NB4 (cell line): ENCODE data around the gene WDR55.
"Not testable (repeated sequence)": the region's sequence is repeated elsewhere in the genome, so short reads cannot be mapped to it uniquely, and the experiment has no call there.

Experiments used
- DNase-seq: peaks from one replicate; pipeline ENCODE4 v3.0.0; 2010; ENCODE audit warnings: low read depth
- H3K4me3 ChIP-seq: one replicate; pipeline ENCODE4 v1.5.1; 2011; ENCODE audit warnings: mild to moderate bottlenecking, low read depth, low read length, moderate library complexity
- MYC ChIP-seq: IDR thresholded peaks from 2 replicates; pipeline ENCODE4 v1.6.1; 2011; ENCODE audit warnings: low read depth, low read length
- POLR2A ChIP-seq: IDR thresholded peaks from 2 replicates; pipeline ENCODE4 v1.6.1; 2011; ENCODE audit warnings: mild to moderate bottlenecking; ENCODE audit not compliant: insufficient read length; ENCODE audit errors: extremely low read depth
- TF ChIP-seq, protein P1 (sequence below): IDR thresholded peaks from one replicate; pipeline ENCODE4 v1.5.1; 2012; ENCODE audit warnings: low read depth, low read length
- TF ChIP-seq, protein P2 (sequence below): IDR thresholded peaks from 2 replicates; pipeline ENCODE4 v1.6.1; 2011; ENCODE audit warnings: low read depth, low read length

WDR55 gene, protein sequence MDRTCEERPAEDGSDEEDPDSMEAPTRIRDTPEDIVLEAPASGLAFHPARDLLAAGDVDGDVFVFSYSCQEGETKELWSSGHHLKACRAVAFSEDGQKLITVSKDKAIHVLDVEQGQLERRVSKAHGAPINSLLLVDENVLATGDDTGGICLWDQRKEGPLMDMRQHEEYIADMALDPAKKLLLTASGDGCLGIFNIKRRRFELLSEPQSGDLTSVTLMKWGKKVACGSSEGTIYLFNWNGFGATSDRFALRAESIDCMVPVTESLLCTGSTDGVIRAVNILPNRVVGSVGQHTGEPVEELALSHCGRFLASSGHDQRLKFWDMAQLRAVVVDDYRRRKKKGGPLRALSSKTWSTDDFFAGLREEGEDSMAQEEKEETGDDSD

DNA sequence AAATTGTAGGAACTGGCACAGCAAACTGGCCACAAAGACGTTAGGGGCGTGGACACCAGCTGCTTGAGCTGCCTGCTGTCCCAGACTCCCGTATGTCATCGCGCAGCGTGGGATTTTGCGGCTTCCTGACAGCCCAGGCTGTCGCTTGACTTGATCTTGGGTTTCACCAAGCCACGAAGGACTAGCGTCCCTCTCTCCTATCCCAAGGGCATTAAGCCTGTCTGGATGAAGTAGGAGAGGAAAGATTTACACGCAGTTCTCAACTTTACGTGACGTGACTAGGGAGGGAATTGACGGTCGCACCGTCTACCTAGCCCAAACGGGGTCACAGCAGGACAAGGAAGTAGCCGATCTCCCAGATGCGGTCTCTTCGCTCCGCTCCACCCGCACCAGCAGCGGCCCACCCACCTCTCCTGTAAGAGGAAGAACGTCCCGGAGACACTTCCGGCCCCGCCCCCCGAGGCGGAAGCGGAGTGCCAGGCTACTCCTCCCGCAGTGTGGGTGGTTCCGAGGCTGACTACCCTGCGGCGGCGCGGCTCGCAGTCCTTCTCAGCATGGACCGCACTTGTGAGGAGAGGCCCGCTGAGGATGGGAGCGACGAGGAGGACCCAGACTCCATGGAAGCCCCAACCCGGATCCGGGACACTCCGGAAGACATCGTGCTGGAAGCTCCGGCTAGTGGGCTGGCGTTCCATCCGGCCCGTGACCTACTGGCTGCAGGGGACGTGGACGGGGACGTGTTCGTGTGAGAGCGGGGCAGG is at the start of gene WDR55:
Gene WDR55 (plus strand): TSS at position 546 of the 761 bp plus-strand sequence. CDS start 9 bp downstream, at position 555.
- DNase-seq = peak; percentile 97
- peak; percentile 77 for TF ChIP-seq POLR2A
- peak; percentile 6; the same call in 1 of the 2 replicates for TF ChIP-seq MYC
- TF ChIP-seq, protein P1, sequence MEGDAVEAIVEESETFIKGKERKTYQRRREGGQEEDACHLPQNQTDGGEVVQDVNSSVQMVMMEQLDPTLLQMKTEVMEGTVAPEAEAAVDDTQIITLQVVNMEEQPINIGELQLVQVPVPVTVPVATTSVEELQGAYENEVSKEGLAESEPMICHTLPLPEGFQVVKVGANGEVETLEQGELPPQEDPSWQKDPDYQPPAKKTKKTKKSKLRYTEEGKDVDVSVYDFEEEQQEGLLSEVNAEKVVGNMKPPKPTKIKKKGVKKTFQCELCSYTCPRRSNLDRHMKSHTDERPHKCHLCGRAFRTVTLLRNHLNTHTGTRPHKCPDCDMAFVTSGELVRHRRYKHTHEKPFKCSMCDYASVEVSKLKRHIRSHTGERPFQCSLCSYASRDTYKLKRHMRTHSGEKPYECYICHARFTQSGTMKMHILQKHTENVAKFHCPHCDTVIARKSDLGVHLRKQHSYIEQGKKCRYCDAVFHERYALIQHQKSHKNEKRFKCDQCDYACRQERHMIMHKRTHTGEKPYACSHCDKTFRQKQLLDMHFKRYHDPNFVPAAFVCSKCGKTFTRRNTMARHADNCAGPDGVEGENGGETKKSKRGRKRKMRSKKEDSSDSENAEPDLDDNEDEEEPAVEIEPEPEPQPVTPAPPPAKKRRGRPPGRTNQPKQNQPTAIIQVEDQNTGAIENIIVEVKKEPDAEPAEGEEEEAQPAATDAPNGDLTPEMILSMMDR = no peak
- TF ChIP-seq, protein P2, sequence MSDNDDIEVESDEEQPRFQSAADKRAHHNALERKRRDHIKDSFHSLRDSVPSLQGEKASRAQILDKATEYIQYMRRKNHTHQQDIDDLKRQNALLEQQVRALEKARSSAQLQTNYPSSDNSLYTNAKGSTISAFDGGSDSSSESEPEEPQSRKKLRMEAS = peak; percentile 48; the same call in 1 of the 2 replicates
- H3K4me3 ChIP-seq = peak within 1 kb of the TSS; percentile 99

DNA sequence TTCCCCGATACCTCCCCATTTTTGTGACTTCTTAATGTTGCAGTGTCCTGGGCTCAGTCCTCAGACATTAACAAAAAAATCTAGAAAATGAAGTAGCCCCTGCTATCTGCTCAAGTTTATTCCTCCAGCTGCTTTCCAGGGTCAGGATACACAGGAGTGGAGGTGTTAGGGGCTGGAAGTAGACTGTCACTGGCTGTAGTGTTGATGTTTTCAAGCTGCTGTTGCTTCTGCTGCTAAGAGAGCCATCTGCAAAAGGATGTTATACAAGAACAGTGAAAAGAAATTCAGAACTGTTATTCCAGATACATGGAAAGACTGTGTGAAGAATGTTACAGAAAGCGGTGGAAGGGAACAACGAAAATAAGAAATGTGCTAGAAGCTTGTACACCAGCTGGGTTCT is 42.4 kb upstream of the WDR55 start:
- TF ChIP-seq, protein P1 = no peak
- TF ChIP-seq POLR2A = no peak
- TF ChIP-seq MYC = no peak
- TF ChIP-seq, protein P2 = no peak
- H3K4me3 ChIP-seq = no peak overlapping the region
- no peak for DNase-seq

DNA sequence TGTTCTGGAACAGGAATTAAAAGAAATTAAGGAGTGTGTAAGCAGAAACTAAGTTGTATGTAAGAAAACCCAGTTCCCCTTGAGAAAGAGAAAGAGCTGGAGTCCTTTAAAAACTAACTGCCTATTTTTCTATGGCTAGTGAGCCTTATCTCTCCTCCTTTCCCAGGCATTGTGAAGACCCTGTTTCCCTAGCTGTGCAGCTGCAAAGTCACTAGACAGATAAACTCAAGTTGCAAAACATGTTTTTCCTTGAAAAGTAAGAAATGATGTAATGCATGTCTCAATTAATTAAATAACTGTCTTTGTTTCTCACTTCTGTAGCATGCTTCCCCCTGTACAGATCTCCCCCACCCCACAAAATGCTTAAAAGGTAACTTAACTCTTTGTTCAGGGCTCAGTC is 41.6 kb upstream of the WDR55 start:
- DNase-seq, H3K4me3 ChIP-seq: not testable (repeated sequence)

DNA sequence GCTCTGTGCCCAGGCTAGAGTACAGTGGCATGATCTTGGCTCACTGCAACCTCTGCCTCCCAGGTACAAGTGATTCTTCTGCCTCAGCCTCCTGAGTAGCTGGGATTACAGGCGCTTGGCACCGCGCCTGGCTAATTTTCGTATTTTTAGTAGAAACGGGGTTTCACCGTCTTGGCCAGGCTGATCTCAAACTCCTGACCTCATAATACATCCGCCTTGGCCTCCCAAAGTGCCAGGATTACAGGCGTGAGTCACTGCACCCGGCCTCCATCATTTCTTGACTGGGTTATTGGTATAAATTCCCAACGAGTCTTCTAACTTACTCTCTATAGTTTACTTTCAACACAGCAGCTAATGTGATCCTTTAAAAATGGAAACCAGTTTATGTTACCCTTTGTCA is 39.8 kb upstream of the WDR55 start:
- H3K4me3 ChIP-seq, DNase-seq: not testable (repeated sequence)

DNA sequence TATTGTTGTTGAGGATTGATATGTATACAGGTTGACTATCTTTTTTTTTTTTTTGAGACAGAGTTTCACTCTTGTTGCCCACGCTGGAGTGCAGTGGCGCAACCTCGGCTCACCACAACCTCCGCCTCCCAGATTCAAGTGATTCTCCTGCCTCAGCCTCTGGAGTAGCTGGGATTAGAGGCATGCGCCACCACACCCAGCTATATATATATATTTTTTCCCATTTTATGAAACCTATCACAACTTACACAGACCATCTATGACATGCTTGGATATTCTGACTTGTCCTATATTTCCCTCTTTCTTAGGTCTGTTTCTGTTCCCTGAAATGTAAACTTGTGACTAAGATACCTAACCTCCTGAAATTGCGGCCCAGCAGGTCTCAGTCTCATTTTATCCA is 36.7 kb upstream of the WDR55 start:
- H3K4me3 ChIP-seq = no peak overlapping the region
- no peak for DNase-seq
- TF ChIP-seq, protein P2 = no peak

DNA sequence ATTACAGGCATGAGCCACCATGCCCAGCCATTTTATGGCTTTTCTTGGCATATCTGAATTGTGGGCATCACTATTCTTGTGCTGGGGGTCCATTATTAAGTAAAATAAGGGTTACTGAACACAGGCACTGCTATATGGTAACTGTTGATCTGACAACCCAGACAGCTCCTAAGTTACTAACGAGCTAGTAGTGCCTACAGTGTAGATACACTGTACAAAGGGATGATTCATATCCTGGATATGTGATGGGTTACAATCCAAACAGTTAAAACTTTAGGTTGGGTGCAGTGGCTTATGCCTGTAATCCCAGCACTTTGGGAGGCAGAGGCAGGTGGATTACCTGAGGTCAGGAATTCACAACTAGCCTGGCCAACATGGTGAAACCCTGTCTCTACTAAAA is 36.0 kb upstream of the WDR55 start:
- TF ChIP-seq, protein P2 = no peak
- TF ChIP-seq, protein P1 = no peak
- TF ChIP-seq POLR2A = no peak
- TF ChIP-seq MYC = no peak
- no peak for DNase-seq
- H3K4me3 ChIP-seq = no peak overlapping the region

DNA sequence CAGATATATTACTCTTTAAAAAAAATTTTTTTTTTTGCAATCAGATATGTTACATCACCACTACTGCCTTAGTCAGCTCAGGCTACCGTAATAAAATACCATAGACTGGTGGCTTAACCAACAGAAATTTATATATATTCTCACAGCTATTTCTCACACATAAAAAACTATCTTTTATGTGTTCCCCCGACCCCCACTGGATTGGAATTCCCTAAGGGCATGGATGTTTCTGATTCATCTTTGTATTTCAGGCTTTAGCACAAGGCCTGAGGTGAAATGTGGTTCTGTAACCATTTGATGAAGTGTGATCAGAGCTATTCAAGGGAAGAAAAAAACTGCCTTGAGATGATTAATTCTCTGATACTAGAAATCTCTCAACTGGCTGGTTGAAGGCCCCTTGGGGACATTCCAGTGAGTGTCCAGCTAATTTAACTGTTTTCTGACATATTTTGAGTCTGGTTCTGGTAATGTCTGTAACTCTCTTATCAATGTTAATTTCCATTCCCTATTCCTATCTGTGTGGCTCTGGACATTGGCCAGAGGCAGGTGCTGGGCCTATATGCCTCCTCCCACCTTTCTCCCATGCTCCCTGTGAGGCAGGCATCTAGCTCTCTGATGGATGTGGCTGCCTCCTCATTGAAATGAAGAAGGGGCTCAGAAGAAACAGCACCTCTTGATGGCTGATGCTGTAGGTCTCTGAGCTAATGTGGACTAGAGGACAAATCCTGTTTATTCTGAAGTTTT is 34.2 kb upstream of the WDR55 start:
- no peak for DNase-seq
- no peak overlapping the region for H3K4me3 ChIP-seq
- TF ChIP-seq MYC (no peak), POLR2A (no peak)
- TF ChIP-seq, protein P2 = no peak
- TF ChIP-seq, protein P1 = no peak
